HG03521 (cell line): ENCODE data around the gene ARHGEF35.
"Not testable (repeated sequence)": the region's sequence is repeated elsewhere in the genome, so short reads cannot be mapped to it uniquely, and the experiment has no call there.

Experiments used
- ATAC-seq: cut with Tn5 transposase; IDR thresholded peaks from one replicate; pipeline ENCODE4 v1.9.1; 2021; ENCODE audit warnings: mild to moderate bottlenecking, moderate library complexity; ENCODE audit not compliant: unreplicated experiment

Gene ARHGEF35

DNA sequence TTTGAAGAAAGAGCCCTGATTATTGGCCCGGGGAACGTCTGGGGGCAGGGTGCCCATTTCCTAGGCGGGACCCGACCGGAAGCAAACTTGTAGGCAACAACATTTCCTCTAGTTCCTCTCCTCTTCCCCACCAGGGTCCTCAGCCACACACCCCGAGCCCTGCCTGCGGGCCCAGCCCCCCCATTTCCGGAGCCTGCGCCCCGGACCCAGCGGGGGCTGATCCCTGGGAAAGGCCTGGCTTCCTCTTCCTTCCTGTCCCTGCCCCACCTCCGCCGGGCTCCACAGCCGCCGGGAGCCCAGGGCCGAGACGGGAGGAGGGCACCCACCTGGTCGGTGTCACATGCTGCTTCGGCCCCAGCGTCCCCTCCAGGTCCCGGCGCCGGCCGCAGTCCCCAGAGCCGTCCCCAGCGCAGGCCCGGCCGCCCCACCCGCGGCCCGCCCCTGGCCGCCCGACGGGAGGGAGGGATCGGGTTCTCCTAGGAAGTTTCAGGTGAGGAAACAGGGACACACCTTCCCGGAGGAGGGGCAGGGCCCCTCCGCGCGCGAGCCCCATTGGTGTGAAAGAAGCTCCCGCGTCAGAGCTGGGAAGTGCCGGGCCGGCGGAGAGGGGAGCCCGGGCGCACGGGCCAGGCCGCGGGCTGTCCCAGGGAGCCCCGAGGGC, at the start of gene ARHGEF35:
Gene ARHGEF35, minus strand, starts transcription at position 622 of the 661 bp plus-strand sequence. CDS start 7,450 bp downstream, outside the sequence.
- peak; percentile 68 for ATAC-seq

DNA sequence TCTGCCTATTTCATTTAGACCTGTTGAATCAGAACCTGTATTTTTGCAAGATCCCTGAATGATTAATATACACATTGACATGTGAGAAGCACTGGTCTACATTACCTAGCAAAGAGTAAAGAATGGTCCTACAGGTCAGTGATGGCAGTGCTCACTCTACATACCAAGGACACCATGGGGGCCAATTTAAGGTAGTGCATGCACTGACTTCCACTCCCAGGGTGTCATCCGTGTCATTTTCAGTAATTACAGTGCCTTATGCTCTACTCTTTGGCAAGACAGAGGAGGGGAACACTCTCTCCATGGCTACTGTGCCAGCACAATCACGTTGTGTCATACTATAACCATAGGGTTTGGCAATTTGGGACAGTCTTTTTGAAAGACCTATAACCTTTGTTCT, 49.7 kb upstream of the ARHGEF35 start:
- ATAC-seq, result not testable (repeated sequence)

DNA sequence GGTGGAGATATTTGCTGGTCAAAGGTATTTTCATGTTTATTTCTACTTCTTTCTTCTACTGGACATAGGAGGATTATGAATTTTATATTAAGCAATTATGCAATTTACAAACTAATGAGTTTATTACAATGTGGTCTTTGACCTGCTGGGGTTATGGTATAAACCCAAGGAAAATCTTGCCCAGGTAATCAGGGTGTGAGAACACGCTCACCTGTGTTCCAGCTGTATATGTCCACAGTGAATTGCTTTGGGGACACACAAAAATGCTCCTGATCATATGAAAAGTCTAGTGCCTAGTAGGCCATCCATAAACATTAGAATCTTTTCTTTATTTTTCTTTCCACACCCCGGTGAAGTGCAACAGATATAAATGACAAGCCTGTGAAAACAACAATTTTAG, 43.7 kb upstream of the ARHGEF35 start, which contains the start of gene OR2A42:
Gene OR2A42, minus strand, starts transcription at position 241 of the 400 bp plus-strand sequence. CDS start 6,762 bp downstream, outside the sequence.
- not testable (repeated sequence) for ATAC-seq

DNA sequence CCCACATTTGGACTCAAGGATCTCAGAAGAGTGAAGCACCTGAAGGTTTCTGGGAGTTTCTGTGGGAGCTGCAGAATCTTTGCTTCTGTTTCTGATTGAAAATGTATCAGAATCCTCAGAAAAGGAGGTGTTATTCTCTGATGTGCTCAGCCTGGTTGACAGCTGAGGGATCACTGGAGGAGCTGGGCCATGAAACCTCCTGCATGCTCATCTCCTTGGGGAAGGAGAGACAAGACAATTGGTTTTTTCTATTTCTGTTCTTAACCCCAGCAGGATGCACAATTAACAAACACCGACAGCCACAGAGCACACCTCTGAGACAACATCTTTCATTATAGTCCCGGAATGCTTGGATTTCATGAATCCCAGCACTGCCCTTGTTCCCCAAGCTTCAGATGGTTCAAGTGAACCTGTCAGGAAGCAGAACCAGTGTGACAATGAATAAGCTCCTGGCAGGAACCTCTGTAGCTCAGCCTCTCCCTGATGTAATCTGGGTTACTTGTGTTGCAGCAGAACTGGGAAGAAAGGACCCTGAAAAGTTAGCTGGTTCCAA, 43.0 kb upstream of the ARHGEF35 start:
- not testable (repeated sequence) for ATAC-seq

DNA sequence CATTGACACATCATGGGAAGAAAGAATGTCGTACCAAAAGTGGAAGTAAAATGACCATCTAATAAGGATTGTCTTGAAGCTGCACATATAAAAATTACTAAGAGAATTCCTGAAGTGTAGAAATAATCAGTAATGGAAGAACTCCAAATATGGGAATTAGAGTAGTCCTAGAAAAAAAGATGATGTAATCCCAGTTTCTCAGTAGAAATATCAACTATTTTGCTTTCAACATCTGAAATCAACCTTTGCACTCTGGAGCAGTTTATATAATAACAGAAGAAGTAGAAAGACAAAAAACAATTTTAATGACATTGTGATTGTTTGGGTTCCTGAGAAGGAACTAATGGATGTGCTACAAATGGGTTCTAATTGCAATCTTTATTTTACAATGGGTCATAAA, 37.4 kb upstream of the ARHGEF35 start:
- ATAC-seq, result not testable (repeated sequence)

DNA sequence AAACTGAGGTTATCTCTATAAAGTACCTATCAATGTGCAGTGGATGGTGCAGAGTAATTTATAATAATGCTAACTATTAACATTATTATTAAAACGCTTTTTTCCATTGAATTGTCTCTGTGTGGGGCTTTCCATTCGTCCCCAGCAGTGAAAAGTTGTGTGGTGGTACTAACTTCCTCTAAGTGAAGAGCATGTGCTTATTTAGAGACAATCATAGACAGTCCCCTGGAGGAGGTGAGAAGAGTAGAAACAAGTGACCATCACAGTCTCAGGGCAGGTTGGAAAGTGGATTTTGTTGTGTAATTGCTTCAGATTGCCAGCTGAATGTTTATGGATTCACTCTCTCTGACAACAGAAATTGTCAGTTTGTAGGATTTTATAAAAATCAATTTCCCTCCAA, 35.4 kb upstream of the ARHGEF35 start:
- not testable (repeated sequence) for ATAC-seq

DNA sequence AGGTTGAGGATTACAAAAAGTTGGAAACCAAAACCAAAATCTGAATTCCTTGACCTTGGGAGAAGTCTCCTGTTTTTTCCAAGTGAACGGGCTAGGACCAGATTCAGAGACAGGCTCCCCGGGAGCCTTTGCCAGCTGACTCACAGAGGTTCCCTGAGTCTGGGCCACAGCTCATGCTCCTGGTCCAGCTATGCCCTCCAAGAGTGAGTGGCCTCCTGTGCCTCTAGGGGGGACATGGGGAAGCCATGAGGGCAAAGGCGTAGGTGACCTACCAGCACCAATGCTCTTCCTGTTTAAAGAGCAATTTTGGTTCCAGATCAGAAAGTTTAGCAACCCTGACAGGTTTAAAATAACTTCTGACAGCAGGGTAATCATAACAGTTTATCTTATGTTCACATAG, 33.2 kb upstream of the ARHGEF35 start:
- not testable (repeated sequence) for ATAC-seq

DNA sequence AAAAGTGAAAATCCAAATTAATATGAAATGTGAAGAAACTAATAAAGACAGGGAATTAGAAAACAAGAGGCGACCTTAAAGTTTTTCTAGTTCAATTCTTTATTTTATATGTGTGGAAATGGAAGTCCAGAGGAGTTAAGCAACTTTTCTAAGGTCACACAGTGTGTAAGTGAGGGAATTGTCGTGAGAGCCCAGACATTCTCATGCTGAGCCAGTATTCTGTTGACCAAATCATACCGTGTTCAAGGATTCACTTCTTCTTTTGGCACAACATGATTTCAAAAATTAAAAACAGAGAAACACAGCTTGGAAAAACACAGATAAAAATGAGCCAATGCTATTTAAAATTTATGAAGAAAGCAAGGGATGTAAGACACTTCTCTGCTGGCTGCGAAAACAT, 31.2 kb upstream of the ARHGEF35 start:
- not testable (repeated sequence) for ATAC-seq

DNA sequence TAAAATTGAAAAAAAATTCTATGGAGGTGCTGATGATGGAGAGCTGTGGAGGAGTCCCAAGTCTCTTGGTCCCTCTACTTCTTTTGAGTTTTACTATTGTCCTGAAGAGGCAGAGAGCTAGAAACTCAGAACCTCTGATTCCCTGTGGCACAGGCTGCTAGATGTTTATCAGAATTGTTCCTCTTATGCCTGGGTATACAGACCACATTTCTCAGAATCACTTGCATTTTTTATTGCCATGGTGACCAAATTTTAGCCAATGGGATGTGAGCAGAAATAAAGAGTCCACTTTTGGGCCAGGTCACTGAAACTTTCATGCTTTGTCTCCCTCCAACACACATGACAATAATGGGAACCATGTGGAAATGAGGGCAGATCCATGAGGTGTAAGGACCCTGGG, 28.0 kb upstream of the ARHGEF35 start:
- ATAC-seq, result not testable (repeated sequence)

DNA sequence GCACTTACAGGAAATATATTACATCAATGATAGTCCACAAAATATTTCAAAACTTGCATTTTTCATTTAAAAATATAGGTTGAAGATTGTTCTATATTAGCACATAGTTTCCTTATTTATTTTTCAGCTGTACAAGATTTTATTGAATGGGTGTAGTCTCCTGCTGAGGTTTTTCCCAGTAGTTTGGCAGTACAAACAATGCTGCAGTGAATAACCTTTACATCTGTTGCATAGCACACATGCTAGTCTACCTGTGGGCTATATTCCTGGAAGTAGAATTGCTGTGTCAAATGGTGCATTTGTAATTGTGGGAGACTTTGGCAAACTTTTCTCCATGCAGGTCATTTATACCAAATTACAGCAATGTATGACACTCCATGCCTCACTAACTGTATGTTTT, 24.9 kb upstream of the ARHGEF35 start:
- not testable (repeated sequence) for ATAC-seq

DNA sequence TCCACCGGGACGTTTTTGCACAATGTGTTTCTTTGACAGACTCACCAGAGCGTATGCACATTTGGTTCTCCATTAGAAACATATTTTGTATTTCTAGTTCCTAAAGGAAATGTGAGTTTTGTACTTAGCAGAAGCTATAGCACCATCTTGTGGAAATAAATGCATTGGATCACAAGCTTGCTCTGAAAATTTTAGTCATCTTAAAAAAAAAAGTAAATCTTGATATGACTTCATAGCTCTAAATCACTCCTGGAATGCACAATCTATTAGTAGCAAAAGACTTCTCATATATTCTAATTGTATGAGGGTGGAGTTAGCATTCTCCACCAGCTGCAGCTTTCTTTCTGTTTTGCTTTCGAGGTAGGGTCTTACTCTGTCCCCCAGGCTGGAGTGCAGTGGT, 23.5 kb upstream of the ARHGEF35 start:
- ATAC-seq, result not testable (repeated sequence)

DNA sequence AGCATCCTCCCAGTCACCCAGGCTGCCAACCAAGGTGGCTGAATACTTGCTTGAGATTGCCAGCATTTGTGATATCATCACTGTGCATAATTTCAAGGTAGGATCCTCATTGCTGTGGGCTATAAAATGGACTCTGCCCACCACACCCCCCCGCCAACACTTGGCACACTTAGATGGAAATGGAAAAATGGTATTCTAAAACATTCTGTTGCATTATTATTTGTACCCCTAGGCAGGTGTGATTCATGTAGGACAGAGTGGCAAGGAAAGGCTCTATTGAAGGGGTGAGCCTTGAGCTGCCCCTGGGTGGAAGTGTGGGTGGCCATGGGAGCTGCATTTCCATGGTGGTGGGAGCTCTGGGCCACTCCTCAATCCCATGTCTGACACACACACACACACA, 22.9 kb upstream of the ARHGEF35 start:
- ATAC-seq, result not testable (repeated sequence)

DNA sequence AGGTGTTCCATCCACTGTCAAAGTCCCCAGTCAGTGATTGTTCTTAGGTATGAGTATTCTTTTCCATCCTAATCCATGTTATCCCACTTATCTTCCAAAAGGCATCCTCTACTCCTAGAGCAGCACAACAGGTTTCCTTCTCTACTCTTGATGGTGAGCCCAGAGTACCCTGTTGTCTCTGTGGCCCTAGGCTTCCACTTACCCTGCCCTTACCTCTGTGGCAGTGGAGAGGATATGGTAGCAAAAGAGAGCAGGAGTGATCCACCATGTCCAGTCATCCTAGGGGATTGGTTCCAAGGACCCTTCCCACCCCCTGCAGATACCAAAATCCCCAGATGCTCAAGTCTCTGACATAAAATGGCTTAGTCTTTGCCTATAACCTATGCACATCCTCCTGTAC, 21.6 kb upstream of the ARHGEF35 start:
- ATAC-seq, result not testable (repeated sequence)

DNA sequence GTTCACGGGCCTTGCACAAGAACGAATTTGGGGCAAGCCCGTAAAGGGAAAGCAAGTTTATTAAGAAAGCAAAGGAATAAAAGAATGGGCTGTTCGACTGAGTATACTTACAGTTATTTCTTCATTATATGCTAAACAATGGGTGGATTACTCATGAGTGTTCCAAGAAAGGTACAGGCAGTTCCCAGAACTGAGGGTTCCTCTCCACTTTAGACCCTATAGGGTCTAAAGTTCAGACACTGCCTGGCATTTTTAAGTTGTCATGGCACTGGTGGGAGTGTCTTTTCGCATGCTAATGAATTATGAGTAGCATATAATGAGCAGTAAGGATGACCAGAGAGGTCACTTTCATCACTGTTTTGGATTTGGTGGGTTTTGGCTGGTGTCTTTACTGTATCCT, 9.7 kb upstream of the ARHGEF35 start:
- not testable (repeated sequence) for ATAC-seq

DNA sequence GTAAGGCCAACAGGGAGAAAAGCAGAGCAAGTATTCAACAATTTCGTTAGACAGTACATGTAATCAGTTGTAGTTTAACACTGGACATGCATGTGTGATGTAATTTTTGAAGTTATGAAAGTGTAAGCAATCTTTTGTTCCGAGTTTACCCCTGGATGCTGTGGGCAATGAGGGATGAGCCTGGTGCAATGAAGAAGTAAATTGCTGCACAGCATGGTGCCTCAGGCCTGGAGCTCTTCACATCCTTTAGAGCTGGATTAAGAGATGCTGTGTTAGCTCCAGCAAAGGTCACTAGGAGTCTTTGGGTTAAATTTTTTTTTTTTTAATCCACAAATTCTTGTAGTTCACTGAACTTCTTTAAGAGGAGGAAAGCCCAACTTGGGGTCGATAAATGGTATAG, 7.5 kb upstream of the ARHGEF35 start:
- ATAC-seq, result not testable (repeated sequence)

DNA sequence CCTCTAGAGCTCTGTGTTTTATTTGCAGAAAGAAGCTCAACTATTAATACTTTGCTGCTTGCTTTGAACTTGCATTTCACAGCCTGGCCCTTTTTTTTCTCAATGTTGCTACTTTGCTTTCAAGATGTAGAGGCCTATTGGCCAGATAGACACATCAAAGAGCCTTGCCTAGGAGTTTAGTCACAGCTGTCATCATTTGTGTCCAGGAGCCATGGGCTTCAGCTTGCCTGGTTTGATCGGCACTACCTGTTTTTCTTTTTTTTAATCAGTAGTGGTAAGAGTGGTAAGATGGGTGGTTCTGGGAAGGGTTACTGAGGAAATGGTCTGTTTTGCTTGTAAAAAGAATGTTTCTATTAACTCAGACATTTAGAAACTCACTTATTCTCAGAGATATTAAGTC, 6.3 kb upstream of the ARHGEF35 start:
- not testable (repeated sequence) for ATAC-seq

DNA sequence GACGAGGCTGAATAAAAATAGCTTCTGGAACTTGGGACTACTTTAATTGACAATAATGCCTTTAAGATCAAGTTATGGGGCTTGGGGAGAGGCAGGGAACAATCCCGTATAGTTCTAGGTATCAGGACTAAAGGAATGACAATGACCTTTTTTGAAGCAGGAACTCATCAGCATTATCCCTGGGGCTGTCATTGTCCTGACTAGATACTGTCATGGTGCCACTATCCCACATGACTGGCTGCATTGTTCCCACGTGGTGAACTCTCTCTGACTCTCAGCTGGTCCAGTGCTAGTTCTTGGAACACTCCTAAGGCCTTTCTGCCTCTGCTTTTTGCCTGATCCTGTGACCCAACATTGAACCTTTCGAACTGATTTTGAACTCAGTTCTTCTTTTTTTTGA, 3.3 kb upstream of the ARHGEF35 start:
- not testable (repeated sequence) for ATAC-seq

DNA sequence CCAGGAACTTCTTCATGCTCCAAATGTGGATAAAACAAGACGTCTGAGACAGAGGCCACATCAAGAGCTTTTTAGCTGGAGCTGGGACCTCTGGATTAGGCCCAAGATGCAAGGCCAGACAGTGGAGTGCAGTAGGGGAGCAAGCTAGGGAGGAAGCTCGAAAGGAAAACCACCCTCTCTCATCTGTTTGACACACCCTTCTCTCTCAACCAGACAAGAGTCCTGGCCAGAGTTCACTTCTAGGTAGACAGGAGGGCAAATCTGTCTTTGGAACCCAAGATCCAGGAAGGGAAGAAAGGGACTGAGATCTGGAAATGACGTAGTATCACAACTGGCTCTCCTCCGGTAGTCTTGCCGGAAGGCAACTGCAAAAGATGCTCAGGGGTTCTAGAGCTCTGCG, 1.2 kb downstream of the ARHGEF35 start:
- not testable (repeated sequence) for ATAC-seq

DNA sequence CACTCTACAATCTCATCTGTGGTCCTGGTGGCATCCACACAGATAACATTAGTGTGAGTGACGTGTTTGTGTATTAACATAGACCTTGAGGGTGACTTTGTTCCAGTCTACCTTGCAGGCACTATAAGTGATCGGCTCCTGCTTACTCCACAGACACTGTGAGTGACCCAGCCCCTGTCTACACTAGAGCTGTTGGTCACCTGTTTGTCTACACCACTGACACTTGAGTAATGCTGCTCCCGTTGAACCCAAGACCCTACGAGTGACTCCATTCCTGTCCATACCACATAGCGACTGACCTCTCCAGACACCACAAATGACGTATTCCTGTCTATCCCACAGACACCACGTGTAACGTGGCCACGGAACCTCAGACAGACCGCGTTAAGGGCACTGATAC, 1.9 kb downstream of the ARHGEF35 start:
- ATAC-seq, result not testable (repeated sequence)

DNA sequence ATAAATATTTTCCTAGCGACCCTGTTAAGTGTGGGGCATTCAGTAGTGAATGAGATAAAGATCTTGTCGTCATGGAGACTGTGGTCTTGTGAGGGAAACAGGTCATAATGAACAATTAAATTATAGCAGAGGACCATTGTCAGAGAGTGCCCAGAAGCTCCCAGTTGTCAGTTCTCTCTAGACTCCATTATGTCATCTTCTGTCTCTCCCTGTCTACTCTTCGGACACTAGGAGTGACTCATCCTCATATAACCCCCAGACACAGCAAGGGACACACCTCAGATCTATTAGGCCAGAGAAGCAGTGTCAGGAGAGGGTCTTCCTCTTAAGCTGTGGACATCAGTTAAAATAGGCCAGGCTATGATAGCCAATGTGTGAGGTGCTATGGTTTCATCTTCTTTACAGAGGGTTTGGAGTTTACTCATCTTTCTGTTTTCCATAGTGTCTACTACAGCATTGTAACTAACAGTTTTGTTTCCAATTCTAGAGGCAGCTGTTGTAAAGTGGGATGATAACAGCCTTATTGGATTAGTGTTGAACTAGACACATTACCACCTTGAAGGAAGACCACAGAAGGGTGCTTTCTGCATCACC, 7.0 kb downstream of the ARHGEF35 start:
- ATAC-seq, result not testable (repeated sequence)

DNA sequence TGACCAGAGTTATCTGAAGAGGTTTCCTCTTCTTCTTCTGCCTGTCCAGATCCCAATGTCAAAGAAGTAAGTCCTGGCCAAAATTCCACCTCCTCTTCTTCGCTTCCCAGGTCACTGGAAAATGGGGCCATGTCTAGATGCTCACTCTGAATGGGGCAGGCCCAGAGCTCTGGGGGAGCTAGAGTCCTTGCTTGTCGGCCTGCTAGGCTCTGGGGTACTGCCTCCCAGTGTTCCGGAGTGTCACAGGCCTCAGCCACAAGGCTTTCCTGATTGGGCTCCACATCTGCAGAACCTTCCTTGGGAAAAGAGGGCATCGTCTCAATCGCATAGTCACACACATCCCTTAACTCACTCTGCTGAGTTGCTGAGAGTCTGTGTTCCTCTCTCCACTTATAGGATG, 7.8 kb downstream of the ARHGEF35 start:
- not testable (repeated sequence) for ATAC-seq

DNA sequence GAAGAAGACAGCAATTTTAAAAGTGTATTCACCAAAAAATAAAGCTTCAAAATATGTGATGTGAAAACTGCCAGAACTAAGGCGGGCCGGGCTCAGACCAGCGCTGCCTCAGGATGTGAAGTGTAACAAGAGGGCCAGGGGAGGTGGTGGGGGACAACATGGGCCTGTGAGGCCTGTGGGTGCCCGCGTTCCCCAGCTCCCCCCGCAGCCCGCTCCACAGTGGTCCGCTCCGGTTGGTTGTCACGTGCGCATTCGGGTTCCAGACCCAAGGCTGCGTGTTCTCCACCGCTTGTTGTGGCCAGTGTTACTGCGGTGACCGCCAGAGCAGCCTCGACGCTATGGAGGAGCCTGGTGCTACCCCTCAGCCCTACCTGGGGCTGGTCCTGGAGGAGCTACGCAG, 12.5 kb downstream of the ARHGEF35 start, which contains the start of gene CTAGE4:
Gene CTAGE4, plus strand, starts transcription at position 301 of the 400 bp plus-strand sequence. Its CDS starts 38 bp downstream, at position 339.
- ATAC-seq, result not testable (repeated sequence)
